Endometrium (tissue), 2 donors: ENCODE results near the gene GALNT2.

Experiments used
- FAIRE-seq: peaks from 2 replicates; lab custom pipeline; 2012; peaks lifted over from hg19 to GRCh38; lab: Jason Lieb, UNC
- donor health status: control.
- donor health status: control.

Gene GALNT2

GRCh38 chr1:230071316-230071715, 4.3 kb downstream of the GALNT2 start:
- FAIRE-seq, result no peak

- no peak for FAIRE-seq
Observed at GRCh38 chr1:230072296-230072695, 5.3 kb downstream of the GALNT2 start.

GRCh38 chr1:230072866-230073265, 5.8 kb downstream of the GALNT2 start:
- FAIRE-seq, result no peak

- no peak for FAIRE-seq
Observed at GRCh38 chr1:230073371-230074035, 6.5 kb downstream of the GALNT2 start.

- FAIRE-seq, result no peak
Observed at GRCh38 chr1:230074270-230074669, 7.2 kb downstream of the GALNT2 start.

- no peak for FAIRE-seq
Observed at GRCh38 chr1:230074762-230075161, 7.7 kb downstream of the GALNT2 start.

GRCh38 chr1:230076121-230076520, 9.1 kb downstream of the GALNT2 start:
- FAIRE-seq, result no peak

- FAIRE-seq, result no peak
Observed at GRCh38 chr1:230077011-230077410, 10.0 kb downstream of the GALNT2 start.

GRCh38 chr1:230077436-230078213, 10.6 kb downstream of the GALNT2 start:
- FAIRE-seq, result no peak

- no peak for FAIRE-seq
Observed at GRCh38 chr1:230079199-230080024, 12.4 kb downstream of the GALNT2 start.

- FAIRE-seq, result no peak
Observed at GRCh38 chr1:230080822-230081221, 13.8 kb downstream of the GALNT2 start.

GRCh38 chr1:230081751-230082150, 14.7 kb downstream of the GALNT2 start:
- no peak for FAIRE-seq

GRCh38 chr1:230082211-230082610, 15.2 kb downstream of the GALNT2 start:
- no peak for FAIRE-seq

GRCh38 chr1:230083053-230083452, 16.0 kb downstream of the GALNT2 start:
- FAIRE-seq, result no peak

- FAIRE-seq, result no peak
Observed at GRCh38 chr1:230083746-230084407, 16.8 kb downstream of the GALNT2 start.

GRCh38 chr1:230084408-230085177, 17.6 kb downstream of the GALNT2 start:
- FAIRE-seq, result no peak

GRCh38 chr1:230085178-230085515, 18.1 kb downstream of the GALNT2 start:
- FAIRE-seq, result no peak

GRCh38 chr1:230086151-230086550, 19.1 kb downstream of the GALNT2 start:
- no peak for FAIRE-seq

- no peak for FAIRE-seq
Observed at GRCh38 chr1:230087028-230087716, 20.1 kb downstream of the GALNT2 start.

- no peak for FAIRE-seq
Observed at GRCh38 chr1:230087717-230088105, 20.7 kb downstream of the GALNT2 start.

- FAIRE-seq, result no peak
Observed at GRCh38 chr1:230090194-230090711, 23.2 kb downstream of the GALNT2 start.
